ENCODE data around the gene TBX1.

DNA sequence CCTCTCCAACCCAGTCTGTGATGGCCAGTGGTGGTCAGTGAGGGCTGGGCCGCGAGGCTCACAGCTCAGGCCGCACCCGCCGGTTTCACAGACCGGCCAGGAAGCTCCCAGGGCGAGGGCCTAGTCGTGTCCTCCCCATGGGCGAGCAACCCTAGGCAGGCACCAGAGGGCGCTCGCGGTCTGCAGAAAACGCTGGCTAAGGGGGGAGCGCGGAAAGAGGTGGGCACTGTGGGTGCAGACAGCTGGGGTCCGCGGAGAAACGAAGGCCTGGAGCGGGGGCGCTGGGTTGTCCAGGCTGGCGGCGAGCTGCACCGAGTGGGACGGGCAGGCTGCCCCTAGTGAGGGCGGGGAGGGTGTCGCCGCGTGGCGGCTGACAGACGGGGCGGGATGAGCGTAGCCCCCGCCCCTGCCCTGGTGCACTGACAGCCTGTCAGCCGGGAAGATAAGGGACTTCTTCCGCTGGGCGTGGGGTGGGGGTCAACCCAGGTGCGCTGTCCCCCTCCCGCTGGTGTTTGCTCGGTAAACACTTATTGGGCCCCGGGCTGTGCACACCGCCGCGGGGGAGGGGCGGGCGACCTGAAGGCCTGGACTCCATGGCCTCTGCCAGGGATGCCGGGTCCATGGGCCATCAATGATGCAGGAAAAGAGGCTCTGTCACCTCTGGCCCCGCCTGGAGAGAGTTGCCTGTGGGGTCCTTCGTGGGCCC, 29.8 kb upstream of the TBX1 start:
- TF ChIP-seq, protein P1, sequence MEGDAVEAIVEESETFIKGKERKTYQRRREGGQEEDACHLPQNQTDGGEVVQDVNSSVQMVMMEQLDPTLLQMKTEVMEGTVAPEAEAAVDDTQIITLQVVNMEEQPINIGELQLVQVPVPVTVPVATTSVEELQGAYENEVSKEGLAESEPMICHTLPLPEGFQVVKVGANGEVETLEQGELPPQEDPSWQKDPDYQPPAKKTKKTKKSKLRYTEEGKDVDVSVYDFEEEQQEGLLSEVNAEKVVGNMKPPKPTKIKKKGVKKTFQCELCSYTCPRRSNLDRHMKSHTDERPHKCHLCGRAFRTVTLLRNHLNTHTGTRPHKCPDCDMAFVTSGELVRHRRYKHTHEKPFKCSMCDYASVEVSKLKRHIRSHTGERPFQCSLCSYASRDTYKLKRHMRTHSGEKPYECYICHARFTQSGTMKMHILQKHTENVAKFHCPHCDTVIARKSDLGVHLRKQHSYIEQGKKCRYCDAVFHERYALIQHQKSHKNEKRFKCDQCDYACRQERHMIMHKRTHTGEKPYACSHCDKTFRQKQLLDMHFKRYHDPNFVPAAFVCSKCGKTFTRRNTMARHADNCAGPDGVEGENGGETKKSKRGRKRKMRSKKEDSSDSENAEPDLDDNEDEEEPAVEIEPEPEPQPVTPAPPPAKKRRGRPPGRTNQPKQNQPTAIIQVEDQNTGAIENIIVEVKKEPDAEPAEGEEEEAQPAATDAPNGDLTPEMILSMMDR (IDR thresholded peaks at IDR 0.05; ENCODE audit: low read depth, low read length, poor library complexity, severe bottlenecking) = peak; percentile 92
- no peak for TF ChIP-seq EZH2phosphoT487 (IDR thresholded peaks at IDR 0.05; ENCODE audit: borderline replicate concordance, low read length)

Data from DOHH2 (cell line).